ENCODE measurements around the gene CMIP. TPM values are rescaled to one million over a fixed set of nuclear protein-coding genes. Genes with fewer than 3 reads are reported as not detected.

The CMIP gene
- total RNA-seq, 1 experiment from 2014 or later: 68.0 TPM

DNA sequence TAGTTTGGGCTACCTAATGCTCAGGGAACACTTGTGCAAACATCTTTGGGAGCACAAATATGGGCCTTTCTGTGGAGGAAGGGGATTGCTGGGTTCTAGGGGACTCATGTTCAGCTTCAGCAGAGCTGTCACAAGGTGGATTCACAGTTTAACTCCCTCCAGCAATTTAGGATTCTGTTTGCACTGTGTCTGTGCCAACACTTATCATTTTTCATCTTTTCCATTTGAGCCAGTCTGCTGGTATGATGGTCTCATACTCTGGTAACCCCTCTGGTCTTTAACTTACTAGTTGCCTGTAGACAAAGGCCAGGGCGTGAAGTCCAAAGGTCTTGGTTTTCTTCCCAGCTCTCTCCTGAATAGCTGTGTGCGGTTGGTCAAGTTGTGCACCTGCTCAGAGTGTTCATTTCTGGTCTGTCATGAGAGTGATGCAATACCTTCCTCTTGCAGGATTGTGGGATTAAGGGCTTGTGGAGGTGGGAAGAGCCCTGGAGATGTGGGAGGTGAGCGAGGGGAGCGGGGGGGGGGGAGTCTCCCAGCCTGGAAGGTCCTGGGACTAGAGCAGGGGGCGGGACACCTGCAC, 152.6 kb downstream of the CMIP start:
- BruUV-seq (replicated peaks): no TSS peak
- CTCF ChIA-PET: interaction anchor here (1.7 kb wide), 1 partner anchor 11 kb away, joined by 3 read pairs; no protein-coding TSS in a partner anchor

DNA sequence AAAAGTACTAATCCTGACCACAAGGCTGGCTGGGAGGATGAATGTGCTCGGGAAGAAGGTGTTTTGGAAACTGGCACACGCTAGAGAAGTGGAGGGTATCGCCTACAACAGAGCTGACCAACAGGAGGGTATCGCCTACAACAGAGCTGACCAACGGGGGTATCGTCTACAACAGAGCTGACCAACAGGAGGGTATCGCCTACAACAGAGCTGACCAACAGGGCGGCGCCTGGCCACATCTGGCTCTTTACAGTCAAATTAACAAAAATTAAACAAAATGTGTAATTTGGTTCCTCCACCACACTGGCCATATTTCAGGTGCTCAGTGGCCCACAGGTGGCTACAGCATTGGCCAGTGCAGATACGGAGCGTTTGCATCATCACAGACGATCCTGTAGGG, 153.5 kb downstream of the CMIP start:
- no TSS peak for BruUV-seq (replicated peaks)
- peaks cover 53% of the 10 kb centered on the region for H3K4me1 ChIP-seq
- H3K27me3 Mint-ChIP-seq (ENCODE audit: insufficient read depth, unreplicated experiment): no peaks in the 10 kb centered on the region
- no peaks in the 10 kb centered on the region for H3K27me3 ChIP-seq (replicated peaks; ENCODE audit: control insufficient read depth, insufficient read depth, low read length)
- DNase-seq: no peak
- H3K4me3 ChIP-seq (ENCODE audit: low read depth, low read length): no peak overlapping the region
- peaks cover 51% of the 10 kb centered on the region for H3K4me1 Mint-ChIP-seq (ENCODE audit: low read depth, unreplicated experiment)
- no peak overlapping the region for H3K4me3 Mint-ChIP-seq (ENCODE audit: unreplicated experiment)
- ChIA-PET CTCF (interaction anchor here (1.7 kb wide), 1 partner anchor 12 kb away, joined by 3 read pairs; no protein-coding TSS in a partner anchor), POLR2A (no interaction called here)
- TF ChIP-seq, protein P1, sequence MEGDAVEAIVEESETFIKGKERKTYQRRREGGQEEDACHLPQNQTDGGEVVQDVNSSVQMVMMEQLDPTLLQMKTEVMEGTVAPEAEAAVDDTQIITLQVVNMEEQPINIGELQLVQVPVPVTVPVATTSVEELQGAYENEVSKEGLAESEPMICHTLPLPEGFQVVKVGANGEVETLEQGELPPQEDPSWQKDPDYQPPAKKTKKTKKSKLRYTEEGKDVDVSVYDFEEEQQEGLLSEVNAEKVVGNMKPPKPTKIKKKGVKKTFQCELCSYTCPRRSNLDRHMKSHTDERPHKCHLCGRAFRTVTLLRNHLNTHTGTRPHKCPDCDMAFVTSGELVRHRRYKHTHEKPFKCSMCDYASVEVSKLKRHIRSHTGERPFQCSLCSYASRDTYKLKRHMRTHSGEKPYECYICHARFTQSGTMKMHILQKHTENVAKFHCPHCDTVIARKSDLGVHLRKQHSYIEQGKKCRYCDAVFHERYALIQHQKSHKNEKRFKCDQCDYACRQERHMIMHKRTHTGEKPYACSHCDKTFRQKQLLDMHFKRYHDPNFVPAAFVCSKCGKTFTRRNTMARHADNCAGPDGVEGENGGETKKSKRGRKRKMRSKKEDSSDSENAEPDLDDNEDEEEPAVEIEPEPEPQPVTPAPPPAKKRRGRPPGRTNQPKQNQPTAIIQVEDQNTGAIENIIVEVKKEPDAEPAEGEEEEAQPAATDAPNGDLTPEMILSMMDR (IDR thresholded peaks at IDR 0.05; ENCODE audit: insufficient read depth in 1 of 2, low read depth in 1 of 2, low read length in 1 of 2, severe bottlenecking in 1 of 2, unreplicated experiment in 1 of 2): peak in 1 of 2 experiments; percentile 13
- peak overlapping the region; percentile 97 for H3K27ac Mint-ChIP-seq (ENCODE audit: unreplicated experiment)
- peaks cover 36% of the 10 kb centered on the region for H3K36me3 Mint-ChIP-seq (ENCODE audit: insufficient read depth, unreplicated experiment)
- no peaks in the 10 kb centered on the region for H3K9me3 Mint-ChIP-seq (ENCODE audit: unreplicated experiment)
- intact Hi-C loops (cut with micrococcal nuclease; ENCODE audit: unreplicated experiment): no loop called here
- no peaks in the 10 kb centered on the region for H3K36me3 ChIP-seq (ENCODE audit: control insufficient read depth, insufficient read depth, low read length)
- no peaks in the 10 kb centered on the region for H3K9me3 ChIP-seq

More for the DNA sequence above, 152.6 kb downstream of the CMIP start:
- Histone ChIP-seq H3K27me3 (replicated peaks; ENCODE audit: control insufficient read depth, insufficient read depth, low read length) (no peaks in the 10 kb centered on the region), H3K9me3 (no peaks in the 10 kb centered on the region), H3K4me3 (ENCODE audit: low read depth, low read length) (no peak overlapping the region), H3K36me3 (ENCODE audit: control insufficient read depth, insufficient read depth, low read length) (no peaks in the 10 kb centered on the region), H3K4me1 (peaks cover 59% of the 10 kb centered on the region)
- Mint-ChIP-seq H3K27me3 (ENCODE audit: insufficient read depth, unreplicated experiment) (no peaks in the 10 kb centered on the region), H3K27ac (ENCODE audit: unreplicated experiment) (peak overlapping the region; percentile 97), H3K36me3 (ENCODE audit: insufficient read depth, unreplicated experiment) (peaks cover 36% of the 10 kb centered on the region), H3K4me1 (ENCODE audit: low read depth, unreplicated experiment) (peaks cover 57% of the 10 kb centered on the region), H3K9me3 (ENCODE audit: unreplicated experiment) (no peaks in the 10 kb centered on the region), H3K4me3 (ENCODE audit: unreplicated experiment) (no peak overlapping the region)
- intact Hi-C loops (cut with micrococcal nuclease; ENCODE audit: unreplicated experiment): no loop called here
- POLR2A ChIA-PET: no interaction called here
- TF ChIP-seq, protein P1 (IDR thresholded peaks at IDR 0.05; ENCODE audit: insufficient read depth in 1 of 2, low read depth in 1 of 2, low read length in 1 of 2, severe bottlenecking in 1 of 2, unreplicated experiment in 1 of 2): no peak
- DNase-seq: peak; percentile 74 to 80

DNA sequence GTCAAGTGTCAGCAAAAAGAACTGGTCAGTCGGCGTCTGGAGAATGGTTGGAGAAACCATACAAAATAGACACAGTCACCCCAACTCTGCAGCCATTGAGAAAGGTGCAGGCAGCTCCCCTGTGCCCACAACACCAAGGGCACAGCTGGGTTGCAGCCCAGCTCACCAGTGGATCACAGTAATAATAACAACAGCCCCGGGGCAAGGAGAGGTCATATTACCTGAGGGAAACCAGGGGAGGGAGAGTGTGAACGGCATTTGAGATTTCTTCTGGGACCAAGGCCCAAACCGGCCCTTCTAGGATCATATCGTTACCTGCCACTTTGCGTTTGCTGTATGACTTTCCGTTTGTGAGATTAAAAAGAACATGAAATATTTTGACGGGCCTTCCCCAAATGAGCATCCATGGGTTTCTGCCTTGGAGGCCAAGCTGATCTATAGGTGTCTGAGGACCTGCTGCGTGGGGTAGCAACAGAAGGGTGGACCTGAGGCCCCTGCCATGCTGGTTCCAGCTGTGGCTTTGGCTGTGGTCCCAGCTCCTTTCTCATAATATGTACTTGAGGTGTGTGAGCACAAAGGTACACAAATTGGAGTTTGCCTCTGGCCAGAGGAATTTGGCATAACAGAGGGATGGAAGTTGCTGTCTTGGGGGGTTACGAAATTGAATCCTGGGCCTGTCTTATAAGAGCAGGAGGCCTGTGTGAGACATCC, 154.6 kb downstream of the CMIP start:
- no peaks in the 10 kb centered on the region for H3K36me3 ChIP-seq (ENCODE audit: control insufficient read depth, insufficient read depth, low read length)
- H3K9me3 ChIP-seq: no peaks in the 10 kb centered on the region
- Mint-ChIP-seq H3K36me3 (ENCODE audit: insufficient read depth, unreplicated experiment) (peaks cover 31% of the 10 kb centered on the region), H3K4me3 (ENCODE audit: unreplicated experiment) (peak overlapping the region; percentile 19), H3K9me3 (ENCODE audit: unreplicated experiment) (no peaks in the 10 kb centered on the region), H3K27me3 (ENCODE audit: insufficient read depth, unreplicated experiment) (no peaks in the 10 kb centered on the region), H3K27ac (ENCODE audit: unreplicated experiment) (peak overlapping the region; percentile 97), H3K4me1 (ENCODE audit: low read depth, unreplicated experiment) (peaks cover 51% of the 10 kb centered on the region)
- intact Hi-C loops (cut with micrococcal nuclease; ENCODE audit: unreplicated experiment): no loop called here
- no peak overlapping the region for H3K4me3 ChIP-seq (ENCODE audit: low read depth, low read length)
- TF ChIP-seq, protein P1 (IDR thresholded peaks at IDR 0.05; ENCODE audit: insufficient read depth in 1 of 2, low read depth in 1 of 2, low read length in 1 of 2, severe bottlenecking in 1 of 2, unreplicated experiment in 1 of 2): no peak
- H3K4me1 ChIP-seq: peaks cover 53% of the 10 kb centered on the region
- ChIA-PET CTCF (no interaction called here), POLR2A (interaction anchor here (0.8 kb wide), 1 partner anchor 50 kb away, joined by 3 read pairs; no protein-coding TSS in a partner anchor)
- no TSS peak for BruUV-seq (replicated peaks)
- H3K27me3 ChIP-seq (replicated peaks; ENCODE audit: control insufficient read depth, insufficient read depth, low read length): no peaks in the 10 kb centered on the region
- no peak for DNase-seq
